Neuronal stem cell (in vitro differentiated cells): ENCODE measurements around the gene PTPN23.

ENCODE experiments used
- DNase-seq: peaks from one replicate; pipeline ENCODE4 v3.0.0-alpha.2; 2013; ENCODE audit warnings: low spot score
- H2AFZ ChIP-seq: one replicate; pipeline ENCODE4 v1.6.1; 2013; ENCODE audit warnings: mild to moderate bottlenecking, low read length, inconsistent platforms
- H2AK5ac ChIP-seq: 2 replicates; pipeline ENCODE4 v1.6.1; 2013; ENCODE audit warnings: low read depth, mild to moderate bottlenecking, inconsistent platforms, low read length, moderate library complexity, mixed read lengths
- H2BK120ac ChIP-seq: 2 replicates; pipeline ENCODE4 v1.6.1; 2013; ENCODE audit warnings: low read depth, mild to moderate bottlenecking, inconsistent platforms, low read length, moderate library complexity, mixed read lengths
- H2BK12ac ChIP-seq: one replicate; pipeline ENCODE4 v1.6.1; 2013; ENCODE audit warnings: low read length, inconsistent platforms
- H2BK15ac ChIP-seq: 2 replicates; pipeline ENCODE4 v1.6.1; 2013; ENCODE audit warnings: mild to moderate bottlenecking, low read length, inconsistent platforms, mixed read lengths
- H2BK5ac ChIP-seq: one replicate; pipeline ENCODE4 v1.6.1; 2013; ENCODE audit warnings: inconsistent platforms, mild to moderate bottlenecking, low read length, moderate library complexity
- H3K14ac ChIP-seq: one replicate; pipeline ENCODE4 v1.6.1; 2013; ENCODE audit warnings: low read length, inconsistent platforms
- H3K18ac ChIP-seq: 2 replicates; pipeline ENCODE4 v1.6.1; 2013; ENCODE audit warnings: low read length, inconsistent platforms
- H3K23ac ChIP-seq: 2 replicates; pipeline ENCODE4 v1.6.1; 2013; ENCODE audit warnings: low read depth, mild to moderate bottlenecking, mixed read lengths, low read length, inconsistent platforms; ENCODE audit not compliant: poor library complexity
- H3K27ac ChIP-seq: replicated peaks from 3 replicates; pipeline ENCODE4 v1.5.1; 2013; ENCODE audit warnings: low read length, inconsistent platforms
- H3K27me3 ChIP-seq, 3 experiments: 2 replicates each; pipeline ENCODE4 v1.6.1; 2013; ENCODE audit warnings: low read length in 3 of 3, mild to moderate bottlenecking in 2 of 3, inconsistent platforms in 1 of 3, low read depth in 1 of 3, mixed read lengths in 1 of 3, moderate library complexity in 1 of 3; ENCODE audit not compliant: control insufficient read depth in 3 of 3, insufficient read depth in 3 of 3
- H3K36me3 ChIP-seq, 2 donors: replicated peaks in 1 of 2; 2 replicates each; pipeline ENCODE4 v1.6.1; 2013; ENCODE audit warnings: low read length in 2 of 2; ENCODE audit not compliant: control insufficient read depth in 2 of 2, insufficient read depth in 2 of 2
- H3K4ac ChIP-seq: 2 replicates; pipeline ENCODE4 v1.6.1; 2013; ENCODE audit warnings: inconsistent platforms, mild to moderate bottlenecking, low read length, moderate library complexity
- H3K4me1 ChIP-seq, 2 donors: 1 replicate in 1 of 2; 2 replicates in 1 of 2; pipeline ENCODE4 v1.6.1; 2013; ENCODE audit warnings: low read length in 2 of 2, low read depth in 1 of 2; ENCODE audit not compliant: control insufficient read depth in 2 of 2, insufficient read depth in 1 of 2
- H3K4me2 ChIP-seq: one replicate; pipeline ENCODE4 v1.6.1; 2013; ENCODE audit warnings: mild to moderate bottlenecking, low read length, inconsistent platforms; ENCODE audit not compliant: insufficient read depth, poor library complexity, severe bottlenecking
- H3K4me3 ChIP-seq, 2 donors: 2 replicates each; pipeline ENCODE4 v1.5.1; 2013; ENCODE audit warnings: low read length in 2 of 2, mild to moderate bottlenecking in 2 of 2, inconsistent platforms in 1 of 2, moderate library complexity in 1 of 2
- H3K79me1 ChIP-seq: one replicate; pipeline ENCODE4 v1.6.1; 2013; ENCODE audit warnings: low read depth, mild to moderate bottlenecking, inconsistent platforms, low read length, moderate library complexity
- H3K9ac ChIP-seq: one replicate; pipeline ENCODE4 v1.6.1; 2013; ENCODE audit warnings: mild to moderate bottlenecking, low read depth, low read length, inconsistent platforms; ENCODE audit not compliant: poor library complexity
- H3K9me3 ChIP-seq, 2 donors: replicated peaks in 1 of 2; 2 replicates each; pipeline versions ENCODE3 to v1.6.1; 2013; ENCODE audit warnings: low read length in 2 of 2, mild to moderate bottlenecking in 2 of 2, inconsistent platforms in 1 of 2, low read depth in 1 of 2, mixed read lengths in 1 of 2, moderate library complexity in 1 of 2; ENCODE audit not compliant: control insufficient read depth in 2 of 2, insufficient read depth in 1 of 2
- H4K8ac ChIP-seq: one replicate; pipeline ENCODE4 v1.6.1; 2013; ENCODE audit warnings: low read depth, mild to moderate bottlenecking, inconsistent platforms, low read length, moderate library complexity
- H4K91ac ChIP-seq: one replicate; pipeline ENCODE4 v1.6.1; 2013; ENCODE audit warnings: low read length, low read depth, mild to moderate bottlenecking, inconsistent platforms; ENCODE audit not compliant: poor library complexity
- WGBS, 2 donors: extraction: QIAGEN DNeasy Blood & Tissue Kit; methylation state at CpG; one replicate each; pipeline ENCODE4 v1.1.7; 2013; ENCODE audit warnings: missing lambda C conversion rate in 2 of 2, mixed read lengths in 1 of 2; ENCODE audit not compliant: insufficient read length in 2 of 2, insufficient replicate concordance in 1 of 2; ENCODE audit errors: extremely low coverage in 2 of 2; 5-methylcytosine and 5-hydroxymethylcytosine counted together

PTPN23 gene

DNA sequence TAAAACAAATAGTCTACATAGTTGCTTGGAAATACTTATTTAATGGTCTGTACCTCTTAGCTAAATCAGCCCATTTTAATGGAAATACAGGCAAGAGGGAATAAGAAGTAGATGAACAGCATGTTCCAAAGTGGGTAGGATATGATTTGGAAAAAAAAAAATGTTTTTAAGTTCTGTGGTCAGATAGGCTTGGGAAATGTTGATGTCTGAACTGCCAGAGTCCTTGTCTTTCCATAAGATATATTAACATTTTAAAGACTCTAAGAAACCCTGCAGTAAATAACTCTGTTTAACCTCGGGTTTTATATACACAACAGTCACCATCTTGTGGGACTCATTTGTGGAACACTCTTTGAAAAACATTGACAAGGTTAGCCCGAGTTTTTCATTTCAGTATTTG, 40.0 kb upstream of the PTPN23 start:
- Histone ChIP-seq H3K18ac (no peak overlapping the region), H2BK5ac (no peak overlapping the region), H4K91ac (no peak overlapping the region), H4K8ac (no peak overlapping the region), H3K36me3 (peaks cover 29 to 96% of the 10 kb centered on the region in 2 donors), H2AK5ac (no peak overlapping the region), H2BK15ac (no peak overlapping the region), H2AFZ (no peak overlapping the region), H3K4ac (no peak overlapping the region), H3K4me1 (no peaks in the 10 kb centered on the region), H3K23ac (no peak overlapping the region), H3K9ac (no peak overlapping the region), H3K79me1 (no peaks in the 10 kb centered on the region), H3K27me3 (no peaks in the 10 kb centered on the region), H3K9me3 (no peaks in the 10 kb centered on the region), H3K4me3 (no peak overlapping the region), H3K27ac (no peak overlapping the region), H3K14ac (no peak overlapping the region), H2BK120ac (no peak overlapping the region), H2BK12ac (no peak overlapping the region), H3K4me2 (no peak overlapping the region)
- no peak for DNase-seq
- no CpG with 5 or more reads among the region's 2 CpGs for WGBS, 2 donors

DNA sequence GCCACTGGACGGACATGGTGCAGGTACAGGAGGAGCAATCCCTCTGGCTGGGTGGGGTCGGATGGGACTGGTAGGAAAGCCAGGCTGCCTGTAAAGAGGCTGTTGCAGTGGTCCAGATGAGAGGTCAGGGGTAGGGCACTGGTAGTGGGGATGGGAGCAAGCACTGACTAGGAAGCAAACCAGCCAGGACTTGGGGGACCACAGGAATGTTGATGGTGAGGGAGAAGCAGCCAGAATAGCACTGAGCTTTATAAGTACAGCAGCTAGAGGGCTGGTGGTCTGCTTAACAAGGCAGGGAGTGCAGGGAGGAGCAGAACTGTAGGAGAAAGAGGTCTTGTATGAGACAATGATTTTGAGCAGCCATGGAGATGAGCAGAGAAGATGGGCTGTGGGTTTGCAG, 38.7 kb upstream of the PTPN23 start:
- no peaks in the 10 kb centered on the region for H3K4me1 ChIP-seq
- H3K79me1 ChIP-seq = no peaks in the 10 kb centered on the region
- no peak overlapping the region for H3K23ac ChIP-seq
- H2BK15ac ChIP-seq = no peak overlapping the region
- H4K8ac ChIP-seq = no peak overlapping the region
- no peak overlapping the region for H3K18ac ChIP-seq
- H2AFZ ChIP-seq = no peak overlapping the region
- H3K4me2 ChIP-seq = no peak overlapping the region
- H2AK5ac ChIP-seq = no peak overlapping the region
- H3K36me3 ChIP-seq = peaks cover 24 to 88% of the 10 kb centered on the region in 2 donors
- H3K4ac ChIP-seq = no peak overlapping the region
- H3K4me3 ChIP-seq = peak overlapping the region in 1 of 2 donors; percentile 21
- WGBS, 2 donors = no CpG with 5 or more reads among the region's 2 CpGs
- no peak for DNase-seq
- H2BK12ac ChIP-seq = no peak overlapping the region
- H3K14ac ChIP-seq = no peak overlapping the region
- no peak overlapping the region for H2BK5ac ChIP-seq
- no peak overlapping the region for H2BK120ac ChIP-seq
- no peak overlapping the region for H4K91ac ChIP-seq
- no peak overlapping the region for H3K27ac ChIP-seq
- no peak overlapping the region for H3K9ac ChIP-seq
- no peaks in the 10 kb centered on the region for H3K27me3 ChIP-seq
- H3K9me3 ChIP-seq = no peaks in the 10 kb centered on the region

DNA sequence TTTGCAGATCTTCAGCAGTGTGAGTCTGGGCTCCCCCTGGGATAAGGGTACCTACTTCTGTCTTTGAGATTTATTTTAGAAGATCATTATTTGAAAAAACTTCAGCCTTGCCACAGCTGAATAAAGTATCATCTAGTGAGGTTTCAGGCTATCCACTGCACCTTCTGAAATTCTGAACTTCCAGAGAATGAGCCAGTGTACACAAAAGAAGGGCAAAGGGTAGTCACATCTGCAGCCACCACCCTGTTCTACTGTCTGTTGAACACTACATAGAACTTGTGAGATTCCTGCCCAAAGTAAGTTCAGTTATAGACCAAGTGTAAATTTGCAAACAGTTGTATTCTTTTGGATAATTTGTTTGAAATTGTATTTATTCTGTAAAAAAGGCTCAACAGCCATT, 38.0 kb upstream of the PTPN23 start:
- H3K23ac ChIP-seq = no peak overlapping the region
- no peak overlapping the region for H2BK120ac ChIP-seq
- no peak overlapping the region for H3K27ac ChIP-seq
- H4K8ac ChIP-seq = no peak overlapping the region
- H3K79me1 ChIP-seq = no peaks in the 10 kb centered on the region
- H3K27me3 ChIP-seq = no peaks in the 10 kb centered on the region
- H3K4ac ChIP-seq = no peak overlapping the region
- H2BK12ac ChIP-seq = no peak overlapping the region
- no peak overlapping the region for H2AFZ ChIP-seq
- H3K9ac ChIP-seq = no peak overlapping the region
- no peak overlapping the region for H4K91ac ChIP-seq
- H3K4me1 ChIP-seq = no peaks in the 10 kb centered on the region
- no peak overlapping the region for H3K4me2 ChIP-seq
- peaks cover 21 to 81% of the 10 kb centered on the region in 2 donors for H3K36me3 ChIP-seq
- H3K9me3 ChIP-seq = no peaks in the 10 kb centered on the region
- no peak for DNase-seq
- no peak overlapping the region for H3K18ac ChIP-seq
- no peak overlapping the region for H3K14ac ChIP-seq
- no peak overlapping the region for H2AK5ac ChIP-seq
- no peak overlapping the region for H2BK5ac ChIP-seq
- no peak overlapping the region for H3K4me3 ChIP-seq
- no peak overlapping the region for H2BK15ac ChIP-seq

DNA sequence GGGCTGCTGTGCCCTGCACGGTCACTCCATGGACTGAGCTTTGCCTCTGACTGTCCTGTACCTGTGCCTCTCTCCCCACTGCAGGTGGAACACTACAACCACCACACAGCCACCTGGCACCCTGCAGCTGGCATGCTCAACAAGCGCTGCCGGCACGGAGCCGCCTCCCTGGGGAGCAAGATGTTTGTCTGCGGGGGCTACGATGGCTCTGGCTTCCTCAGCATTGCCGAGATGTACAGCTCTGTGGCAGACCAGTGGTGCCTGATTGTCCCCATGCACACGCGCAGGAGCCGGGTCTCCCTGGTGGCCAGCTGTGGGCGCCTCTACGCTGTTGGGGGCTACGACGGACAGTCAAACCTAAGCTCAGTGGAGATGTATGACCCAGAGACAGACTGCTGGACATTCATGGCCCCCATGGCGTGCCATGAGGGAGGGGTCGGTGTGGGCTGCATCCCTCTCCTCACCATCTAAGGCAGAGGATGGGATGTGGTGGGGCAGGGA, 37.3 kb upstream of the PTPN23 start:
- Histone ChIP-seq H3K4me1 (no peaks in the 10 kb centered on the region), H3K9me3 (no peaks in the 10 kb centered on the region), H3K14ac (no peak overlapping the region), H3K79me1 (no peaks in the 10 kb centered on the region), H3K36me3 (peaks cover 19 to 75% of the 10 kb centered on the region in 2 donors), H4K8ac (no peak overlapping the region), H3K27ac (no peak overlapping the region), H3K9ac (peak overlapping the region; percentile 39), H2BK120ac (no peak overlapping the region), H3K23ac (no peak overlapping the region), H3K18ac (no peak overlapping the region), H3K4me2 (no peak overlapping the region), H3K4ac (no peak overlapping the region), H2BK5ac (no peak overlapping the region), H2BK15ac (no peak overlapping the region), H3K27me3 (no peaks in the 10 kb centered on the region), H4K91ac (no peak overlapping the region), H2AFZ (no peak overlapping the region), H2AK5ac (no peak overlapping the region), H2BK12ac (no peak overlapping the region), H3K4me3 (no peak overlapping the region)
- DNase-seq = no peak
- WGBS, 2 donors = no CpG with 5 or more reads among the region's 17 CpGs
